Right ventricle myocardium superior (tissue), 1 donor: ENCODE measurements around the gene CEACAM21. TPM values are rescaled to one million over a fixed set of nuclear protein-coding genes. Genes with fewer than 3 reads are reported as not detected.

Source experiments
- ATAC-seq: fragments of 200-7000 bp; cut with Tn5 transposase; one replicate; pipeline ENCODE4 v1.9.1; 2020; ENCODE audit warnings: mild to moderate bottlenecking; ENCODE audit not compliant: poor library complexity
- DNase-seq: peaks from one replicate; pipeline ENCODE4 v3.0.0-alpha.2; 2020
- intact Hi-C: fragments of 100-400 bp; cut with DNase I; formaldehyde crosslinking; loops from one replicate; pipeline ENCODE4 v1.11.2; 2022
- total RNA-seq: library from RNA; stranded (reverse); fragmentation: NEBNext Ultra II Directional; extraction: Animal tissue kit (Norgen Biotek cat#: 25700); gene quantifications from one replicate; pipeline ENCODE4 v1.2.1, GENCODE V29; 2021
- donor health status: DM: no; HTN: yes; CAD: no; lungs with severe emphysema.

CEACAM21 gene
- total RNA-seq, 1 donor from 2014 or later, result 0.86 TPM

- intact Hi-C loops, result no loop called here
- ATAC-seq, result no peak
- no peak for DNase-seq
Measured at GRCh38 chr19:41547569-41547968, 28.4 kb upstream of the CEACAM21 start.

DNA sequence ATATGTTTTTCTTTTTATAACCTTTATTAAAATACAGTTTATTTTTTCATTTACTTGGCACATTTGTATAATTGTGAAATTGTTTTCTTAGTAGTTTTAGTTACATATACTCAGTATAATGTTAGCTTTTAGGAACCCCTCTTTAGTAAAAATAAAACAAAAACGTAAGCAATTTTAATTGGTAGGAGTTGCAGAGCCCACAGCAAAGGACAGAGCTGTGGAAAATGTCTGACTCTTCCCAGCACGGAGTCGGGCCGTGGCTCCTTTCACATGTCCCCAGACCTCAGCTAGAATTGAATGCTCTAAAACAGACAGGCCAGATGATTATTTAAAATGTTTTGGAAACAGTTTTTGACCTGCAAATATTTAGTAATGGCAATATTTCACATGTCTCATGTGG is 27.9 kb upstream of the CEACAM21 start:
- DNase-seq (no peak), ATAC-seq (no peak)
- intact Hi-C loops, result no loop called here

DNA sequence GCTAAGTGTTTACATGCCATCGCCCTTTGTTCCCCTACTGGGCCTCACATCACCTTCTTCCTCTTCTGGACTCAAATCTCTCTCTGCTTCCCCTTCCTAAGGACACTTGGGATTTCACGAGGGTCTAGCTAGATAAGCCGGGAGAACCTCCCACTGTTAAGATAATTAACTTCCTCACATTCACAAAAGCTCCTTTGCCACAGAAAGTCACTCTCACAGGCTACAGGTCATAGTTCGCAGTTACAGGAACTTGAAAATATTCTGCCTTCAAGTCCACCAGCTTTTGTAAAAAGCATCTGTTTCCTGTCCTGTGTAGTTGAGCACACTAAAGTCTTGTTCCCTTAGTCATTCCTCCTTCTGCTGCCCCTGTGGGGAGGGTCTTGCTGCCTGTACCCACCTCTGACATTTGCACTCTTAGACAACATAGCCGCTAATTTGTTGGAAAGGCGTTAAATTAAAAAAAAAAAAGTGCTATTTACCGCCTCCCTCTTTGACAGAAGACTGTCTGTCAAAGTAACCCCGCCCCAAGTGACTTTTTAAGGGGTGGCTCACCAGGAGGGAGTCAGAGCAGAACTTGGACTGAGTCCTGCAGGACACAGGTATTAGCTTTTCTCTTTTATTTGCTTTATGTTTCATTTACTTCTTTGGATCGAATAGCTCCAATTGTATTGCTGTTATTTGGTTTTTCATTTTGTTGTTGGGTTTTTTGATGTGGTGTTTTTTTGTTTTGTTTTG is 26.8 kb upstream of the CEACAM21 start:
- ATAC-seq, result peak; percentile 25
- intact Hi-C loops, result no loop called here
- no peak for DNase-seq

DNA sequence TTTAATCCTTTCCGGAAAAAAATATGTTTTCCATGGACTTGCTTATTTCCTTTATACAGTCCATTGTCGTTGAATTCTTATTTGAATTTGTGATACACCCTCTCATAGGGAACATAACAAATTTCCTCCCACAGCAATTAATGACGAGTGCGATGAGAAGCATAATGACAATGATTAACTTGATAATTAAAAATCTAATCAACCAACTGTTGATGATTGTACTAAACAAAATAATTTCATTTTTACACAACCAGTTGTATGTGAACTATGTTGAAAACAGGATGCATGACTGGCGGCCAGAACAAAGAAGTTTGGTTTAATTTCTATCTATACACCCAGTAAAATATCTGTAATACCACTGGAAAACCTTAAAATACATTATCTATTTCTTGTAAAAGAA is 26.1 kb upstream of the CEACAM21 start:
- DNase-seq (no peak), ATAC-seq (no peak)
- intact Hi-C loops, result no loop called here

DNA sequence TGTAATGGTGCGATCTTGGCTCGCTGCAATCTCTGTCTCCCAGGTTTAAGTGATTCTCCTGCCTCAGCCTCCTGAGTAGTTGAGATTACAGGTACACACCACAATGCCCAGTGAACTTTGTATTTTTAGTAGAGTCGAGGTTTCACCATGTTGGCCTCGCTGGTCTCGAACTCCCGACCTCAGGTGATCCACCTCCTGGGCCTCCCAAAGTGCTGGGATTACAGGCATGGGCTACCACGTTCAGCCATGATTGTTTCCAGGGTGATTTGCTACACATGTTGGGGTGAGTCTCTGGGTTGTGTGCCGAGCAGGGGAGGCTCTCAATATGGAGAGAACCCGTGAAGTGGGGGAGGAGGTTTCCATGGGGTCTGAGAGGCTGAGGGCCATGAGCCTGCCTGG is 24.8 kb upstream of the CEACAM21 start:
- intact Hi-C loops, result no loop called here
- DNase-seq, result no peak
- no peak for ATAC-seq

GRCh38 chr19:41551711-41552110 is 24.3 kb upstream of the CEACAM21 start:
- no peak for ATAC-seq
- no peak for DNase-seq
- intact Hi-C loops, result no loop called here

- ATAC-seq (no peak), DNase-seq (no peak)
- intact Hi-C loops, result no loop called here
Measured at GRCh38 chr19:41552558-41552957, 23.4 kb upstream of the CEACAM21 start.

DNA sequence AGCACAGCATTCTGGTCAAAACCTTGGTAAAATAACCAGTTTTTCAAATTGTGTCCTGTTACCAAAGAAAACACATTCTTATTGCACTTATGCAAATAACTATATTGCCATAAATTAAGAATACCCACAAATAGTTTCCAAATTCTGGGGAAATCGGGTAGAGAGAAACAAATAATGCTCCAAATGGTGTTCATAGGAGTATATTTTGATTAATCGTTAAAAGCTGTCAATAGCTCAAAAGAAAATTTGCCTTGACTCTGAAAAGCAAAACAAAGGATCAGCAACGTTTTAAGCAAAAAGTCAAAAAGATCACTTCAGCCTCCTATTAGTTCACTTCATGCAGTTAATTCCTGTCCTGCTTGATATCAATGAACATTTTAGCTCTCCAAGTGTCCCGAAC is 22.2 kb upstream of the CEACAM21 start:
- ATAC-seq (no peak), DNase-seq (no peak)
- intact Hi-C loops, result no loop called here

- no peak for ATAC-seq
Measured at GRCh38 chr19:41554907-41555306, 21.1 kb upstream of the CEACAM21 start.

DNA sequence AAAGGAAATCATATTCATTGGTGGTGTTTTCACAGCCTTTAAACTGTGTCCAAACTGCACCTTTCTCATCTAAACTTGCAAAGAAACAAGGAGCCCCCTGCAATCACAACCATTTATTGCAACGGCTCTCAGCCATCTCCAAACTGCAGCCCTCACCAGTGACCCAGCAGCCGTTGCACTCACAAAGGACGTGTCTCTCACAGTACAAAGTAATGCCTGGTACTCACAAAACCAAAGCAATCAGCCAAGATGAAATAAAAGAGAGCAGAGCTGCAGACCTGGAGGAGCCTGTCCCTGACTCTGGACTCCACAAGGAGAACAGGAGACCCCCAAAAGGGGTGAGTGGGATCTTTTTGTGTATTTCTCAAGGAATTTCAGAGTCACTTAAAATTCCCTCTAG is 20.2 kb upstream of the CEACAM21 start:
- ATAC-seq (no peak), DNase-seq (no peak)
- intact Hi-C loops, result no loop called here

More at GRCh38 chr19:41554907-41555306, 21.1 kb upstream of the CEACAM21 start:
- intact Hi-C loops, result no loop called here
- no peak for DNase-seq

DNA sequence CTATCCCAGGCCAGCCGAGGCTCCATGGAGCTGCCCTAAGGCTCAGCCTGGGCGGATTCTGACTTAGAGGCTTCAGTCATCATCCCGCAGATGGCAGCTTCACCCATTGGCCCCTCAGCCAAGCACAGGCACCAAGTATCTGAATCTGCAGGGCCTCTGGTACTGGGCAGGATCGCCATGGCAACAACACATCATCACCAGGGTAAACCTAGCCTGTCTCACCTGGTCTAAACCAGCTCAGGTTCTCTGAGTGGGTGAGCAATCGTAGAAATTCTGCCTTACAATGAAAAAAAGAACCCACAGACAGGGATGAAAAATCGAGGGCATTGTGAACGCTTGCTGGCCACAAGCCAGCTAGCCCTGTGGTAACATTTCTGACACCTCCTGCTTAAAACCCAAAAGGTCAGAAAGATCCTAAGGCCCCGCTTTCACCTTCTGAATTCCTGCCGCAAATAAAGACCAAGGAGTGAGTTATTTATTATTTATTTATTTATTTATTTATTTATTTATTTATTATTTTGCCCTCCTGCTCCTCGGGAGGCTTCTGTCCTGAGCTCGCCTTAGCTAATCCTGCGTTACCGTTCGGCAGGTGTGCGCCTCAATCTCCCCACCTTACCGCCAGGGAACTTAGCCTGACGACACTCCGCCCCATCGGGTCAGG is 12.0 kb upstream of the CEACAM21 start:
- no peak for ATAC-seq
- intact Hi-C loops, result no loop called here
- DNase-seq, result no peak

DNA sequence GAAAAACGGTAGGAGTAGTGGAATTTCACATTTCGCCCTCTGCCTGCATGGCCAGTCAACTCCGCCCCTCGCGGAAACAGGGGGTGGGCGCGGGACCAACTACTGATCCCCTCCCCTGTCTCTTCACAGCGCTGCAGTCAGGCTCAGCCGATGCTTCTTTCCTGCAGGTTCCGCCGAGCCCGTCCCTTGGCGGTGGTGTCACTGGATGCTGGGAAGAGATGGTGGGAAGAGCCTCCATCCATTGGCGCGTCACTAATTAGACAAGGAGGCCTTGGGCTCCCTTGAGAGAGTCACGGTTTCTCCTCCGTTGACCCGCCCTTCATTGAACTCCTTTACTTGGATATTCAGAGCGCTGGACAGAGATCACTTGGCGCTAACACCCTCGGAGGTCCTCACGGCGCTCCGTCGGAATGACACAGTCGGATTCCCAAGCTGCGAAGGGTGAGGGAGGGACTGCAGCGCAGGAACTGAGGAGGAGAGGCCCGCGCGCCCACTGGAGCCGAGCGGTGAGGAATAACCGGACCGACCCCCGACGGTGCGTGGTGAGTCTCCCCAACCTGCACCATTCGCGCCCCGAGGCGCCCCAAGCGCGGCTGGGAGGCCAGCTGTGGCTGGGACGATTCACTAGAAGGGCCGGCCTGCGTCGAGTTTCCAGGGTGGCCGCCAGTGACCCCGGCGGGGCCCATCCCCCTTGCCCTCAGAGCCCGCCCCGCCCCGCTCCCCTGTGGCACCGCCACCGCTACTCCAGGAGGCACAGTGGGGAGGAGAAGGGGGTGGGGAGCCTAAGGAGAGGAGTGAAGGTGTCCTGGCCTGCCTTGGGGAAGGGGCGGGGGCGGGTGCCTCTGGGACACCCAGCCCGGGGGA is 11.2 kb upstream of the CEACAM21 start:
- DNase-seq (no peak), ATAC-seq (no peak)
- intact Hi-C loops, result no loop called here

DNA sequence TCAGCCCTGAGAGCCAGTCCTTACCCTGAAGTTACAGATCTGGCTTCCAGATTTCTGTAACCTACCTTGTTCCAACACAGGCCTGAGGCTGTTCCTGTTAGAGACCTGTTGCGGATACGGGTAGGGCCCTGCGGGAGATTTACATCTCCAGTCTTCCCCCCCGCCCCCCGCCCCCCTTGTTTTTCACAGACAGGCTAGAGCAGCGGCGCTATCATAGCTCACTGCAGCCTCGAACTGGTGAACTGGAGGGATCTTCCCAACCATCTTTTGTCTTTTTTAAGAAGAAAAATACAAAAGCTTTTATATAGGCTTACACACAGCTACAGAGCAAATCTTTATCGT is 10.6 kb upstream of the CEACAM21 start:
- intact Hi-C loops, result no loop called here
- ATAC-seq (no peak), DNase-seq (no peak)

DNA sequence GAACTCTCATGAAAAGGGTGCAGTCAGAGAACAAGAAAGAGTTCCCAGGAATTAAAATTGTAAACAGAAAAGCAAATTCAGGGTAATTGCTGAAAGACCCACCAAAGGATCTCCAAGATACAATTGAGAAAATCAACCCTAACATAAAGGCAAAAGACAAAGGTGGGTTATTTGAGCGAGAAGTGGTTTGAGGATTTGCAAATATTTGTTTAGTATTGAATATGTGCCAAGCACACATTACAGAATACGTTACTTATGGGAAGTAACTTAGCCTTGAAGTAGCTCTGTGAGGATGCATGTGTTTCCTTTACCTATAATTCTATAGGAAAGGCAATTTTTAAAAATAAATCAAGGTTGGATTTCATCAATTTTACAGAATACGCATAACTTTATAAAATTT is 10.0 kb upstream of the CEACAM21 start:
- intact Hi-C loops, result no loop called here
- no peak for DNase-seq
- ATAC-seq, result no peak

- ATAC-seq (no peak), DNase-seq (no peak)
- intact Hi-C loops, result loop anchor here (1.0 kb wide), 1 partner anchor 120 kb away; no protein-coding TSS in a partner anchor
Measured at GRCh38 chr19:41569481-41570150, 6.3 kb upstream of the CEACAM21 start.

DNA sequence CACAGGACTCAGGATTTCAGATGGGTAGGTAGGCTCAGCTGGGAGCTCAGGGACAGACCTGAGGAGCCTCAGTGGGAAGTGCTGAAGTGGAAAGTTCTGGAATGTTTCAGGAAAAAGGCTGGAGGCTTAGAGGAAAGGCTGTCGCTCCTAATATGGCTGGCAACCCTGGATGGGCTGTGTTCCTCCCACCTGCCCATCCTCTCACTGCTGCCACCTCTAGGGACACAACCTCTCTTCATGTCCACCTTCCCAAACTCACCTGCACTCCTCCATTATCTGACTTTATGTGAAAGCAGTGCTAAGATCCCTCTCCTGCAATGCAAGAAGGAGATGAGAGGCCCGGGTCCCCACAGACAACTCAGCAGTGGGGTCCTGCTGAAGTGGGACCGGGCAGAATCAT is 5.8 kb upstream of the CEACAM21 start:
- intact Hi-C loops, result loop anchor here (1.0 kb wide), 1 partner anchor 121 kb away; no protein-coding TSS in a partner anchor
- DNase-seq (no peak), ATAC-seq (no peak)

GRCh38 chr19:41570639-41571112 is 5.3 kb upstream of the CEACAM21 start:
- DNase-seq, result peak; percentile 92
- intact Hi-C loops, result loop anchor here (1.0 kb wide), 1 partner anchor 121 kb away; no protein-coding TSS in a partner anchor
- peak; percentile 94 for ATAC-seq

DNA sequence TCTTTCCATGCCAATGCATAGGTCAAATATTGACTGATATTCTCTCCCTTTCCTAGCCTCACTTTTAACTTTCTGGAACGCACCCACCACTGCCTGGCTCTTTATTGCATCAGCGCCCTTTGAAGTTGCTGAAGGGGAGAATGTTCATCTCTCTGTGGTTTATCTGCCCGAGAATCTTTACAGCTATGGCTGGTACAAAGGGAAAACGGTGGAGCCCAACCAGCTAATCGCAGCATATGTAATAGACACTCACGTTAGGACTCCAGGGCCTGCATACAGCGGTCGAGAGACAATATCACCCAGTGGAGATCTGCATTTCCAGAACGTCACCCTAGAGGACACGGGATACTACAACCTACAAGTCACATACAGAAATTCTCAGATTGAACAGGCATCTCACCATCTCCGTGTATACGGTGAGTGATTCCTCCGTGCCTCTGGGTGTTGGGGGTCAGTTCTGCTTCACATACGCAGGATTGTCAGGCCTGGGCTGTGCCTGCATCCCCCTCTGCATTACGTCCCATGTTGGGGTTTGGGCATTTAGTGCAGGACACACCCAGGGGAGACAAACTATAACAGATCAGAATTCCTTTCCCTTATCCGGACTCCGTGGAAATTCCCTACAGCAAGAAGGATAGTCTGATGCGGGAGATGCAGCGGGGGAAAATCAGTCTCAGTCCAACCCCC is 1.3 kb downstream of the CEACAM21 start:
- intact Hi-C loops, result no loop called here
- DNase-seq (no peak), ATAC-seq (no peak)
